Retinal pigment epithelial cell (primary cell): ENCODE results near the gene CACNA1C.

Experiments
- DNase-seq: peaks from one replicate; pipeline ENCODE4 v3.0.0-alpha.2; 2010; ENCODE audit warnings: low read depth
- H3K4me3 ChIP-seq: 2 replicates; pipeline ENCODE4 v1.5.1; 2011; ENCODE audit warnings: mild to moderate bottlenecking, low read length, control low read depth, moderate library complexity
- TF ChIP-seq, protein P1 (sequence below): conservative IDR thresholded peaks from 2 replicates; pipeline ENCODE4 v1.5.1; 2011; ENCODE audit warnings: low read depth, low read length, control low read depth, inconsistent platforms

The CACNA1C gene

GRCh38 chr12:2719392-2719791 lies 666.6 kb downstream of the CACNA1C start:
- TF ChIP-seq, protein P1, sequence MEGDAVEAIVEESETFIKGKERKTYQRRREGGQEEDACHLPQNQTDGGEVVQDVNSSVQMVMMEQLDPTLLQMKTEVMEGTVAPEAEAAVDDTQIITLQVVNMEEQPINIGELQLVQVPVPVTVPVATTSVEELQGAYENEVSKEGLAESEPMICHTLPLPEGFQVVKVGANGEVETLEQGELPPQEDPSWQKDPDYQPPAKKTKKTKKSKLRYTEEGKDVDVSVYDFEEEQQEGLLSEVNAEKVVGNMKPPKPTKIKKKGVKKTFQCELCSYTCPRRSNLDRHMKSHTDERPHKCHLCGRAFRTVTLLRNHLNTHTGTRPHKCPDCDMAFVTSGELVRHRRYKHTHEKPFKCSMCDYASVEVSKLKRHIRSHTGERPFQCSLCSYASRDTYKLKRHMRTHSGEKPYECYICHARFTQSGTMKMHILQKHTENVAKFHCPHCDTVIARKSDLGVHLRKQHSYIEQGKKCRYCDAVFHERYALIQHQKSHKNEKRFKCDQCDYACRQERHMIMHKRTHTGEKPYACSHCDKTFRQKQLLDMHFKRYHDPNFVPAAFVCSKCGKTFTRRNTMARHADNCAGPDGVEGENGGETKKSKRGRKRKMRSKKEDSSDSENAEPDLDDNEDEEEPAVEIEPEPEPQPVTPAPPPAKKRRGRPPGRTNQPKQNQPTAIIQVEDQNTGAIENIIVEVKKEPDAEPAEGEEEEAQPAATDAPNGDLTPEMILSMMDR: no peak
- DNase-seq: no peak
- H3K4me3 ChIP-seq: no peak overlapping the region

GRCh38 chr12:2722806-2723205 lies 670.0 kb downstream of the CACNA1C start:
- DNase-seq: peak; percentile 31
- TF ChIP-seq, protein P1: no peak
- no peak overlapping the region for H3K4me3 ChIP-seq

GRCh38 chr12:2732290-2732689 lies 679.5 kb downstream of the CACNA1C start:
- no peak overlapping the region for H3K4me3 ChIP-seq
- DNase-seq: no peak
- TF ChIP-seq, protein P1: no peak

GRCh38 chr12:2733493-2734355 lies 680.9 kb downstream of the CACNA1C start:
- no peak overlapping the region for H3K4me3 ChIP-seq
- no peak for DNase-seq
- TF ChIP-seq, protein P1: no peak

DNA sequence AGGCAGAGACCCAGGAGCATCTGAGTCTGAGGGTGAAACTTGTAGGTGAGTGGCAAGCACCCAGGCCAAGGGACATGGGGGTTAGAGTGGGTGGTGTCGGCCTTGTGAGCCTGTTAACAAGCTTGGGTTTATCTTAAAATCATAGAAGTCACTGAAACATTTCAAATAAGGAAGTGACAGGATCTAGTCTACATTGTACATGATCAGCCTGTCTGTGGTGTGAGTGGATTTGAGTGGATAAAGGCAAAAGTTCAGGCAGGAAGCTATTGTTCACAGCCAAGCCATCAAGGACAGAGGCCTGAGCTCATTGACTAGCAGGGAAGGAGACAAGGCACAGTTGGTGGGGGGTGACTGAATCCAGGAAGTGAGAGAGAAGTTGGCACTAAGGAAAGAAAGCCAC lies 682.6 kb downstream of the CACNA1C start:
- no peak overlapping the region for H3K4me3 ChIP-seq
- no peak for DNase-seq
- TF ChIP-seq, protein P1: no peak

DNA sequence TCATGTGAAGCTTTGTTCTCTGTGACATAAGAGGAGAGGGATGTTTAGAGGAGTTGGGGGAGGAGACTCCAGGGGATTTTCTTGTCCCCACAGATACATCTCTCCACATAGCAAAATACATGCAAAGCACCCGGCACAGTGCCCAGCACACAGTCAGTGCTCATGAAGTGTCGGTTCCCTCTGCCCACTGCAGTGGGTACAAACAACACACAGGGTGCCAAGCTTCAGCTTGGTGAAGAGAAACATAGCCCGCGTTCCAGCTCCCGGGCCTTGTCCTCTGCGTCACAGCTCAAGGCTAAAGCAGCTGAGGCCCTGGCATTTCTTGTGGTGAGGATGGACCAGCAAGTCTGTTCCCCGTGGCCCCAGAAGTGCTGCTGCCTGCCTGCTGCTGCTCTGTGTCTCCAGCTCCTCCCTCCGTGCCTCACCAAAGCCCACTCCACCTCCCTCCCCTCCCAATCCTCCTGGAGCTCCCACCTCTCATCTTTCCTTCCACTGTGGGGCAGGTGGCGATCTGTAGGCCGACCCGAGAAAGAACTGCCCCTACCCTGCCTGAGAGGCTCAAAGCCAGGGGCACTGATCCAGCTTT lies 685.0 kb downstream of the CACNA1C start:
- TF ChIP-seq, protein P1: no peak
- no peak for DNase-seq

DNA sequence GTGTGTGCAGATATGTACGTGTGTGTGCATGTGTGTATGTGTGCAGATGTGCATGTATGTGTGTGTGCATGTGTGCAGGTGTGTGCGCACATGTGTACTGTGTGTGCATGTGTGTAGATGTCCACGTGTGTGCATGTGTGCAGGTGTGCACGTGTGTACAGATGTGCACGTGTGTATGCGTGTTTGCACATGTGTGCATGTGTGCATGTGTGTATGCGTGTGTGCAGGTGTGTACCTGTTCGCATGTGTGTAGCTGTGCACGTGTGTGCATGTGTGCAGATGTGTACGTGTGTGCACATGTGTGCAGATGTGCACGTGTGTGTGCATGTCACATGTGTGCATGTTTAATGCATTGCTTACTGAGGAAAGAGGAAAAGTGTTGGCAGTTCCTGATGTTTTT lies 686.3 kb downstream of the CACNA1C start:
- TF ChIP-seq, protein P1: no peak
- DNase-seq: no peak
- no peak overlapping the region for H3K4me3 ChIP-seq

More for the DNA sequence above, 685.0 kb downstream of the CACNA1C start:
- no peak overlapping the region for H3K4me3 ChIP-seq
